H1 (cell line): Measurements from ENCODE around the gene TMEM185B.

Source experiments
- BRCA1 ChIP-seq: IDR thresholded peaks from 2 replicates; pipeline ENCODE4 v1.6.1; 2012; ENCODE audit warnings: low read depth, low read length, improper control_type of control experiment
- EZH2 ChIP-seq: fragments of 200-600 bp; sonication (generic); IDR thresholded peaks from 2 replicates; pipeline ENCODE4 v1.7.1; 2012; ENCODE audit warnings: low read depth, mild to moderate bottlenecking, moderate library complexity, low read length, inconsistent platforms; ENCODE audit not compliant: severe bottlenecking
- HDAC2 ChIP-seq, 2 experiments: fragments of 300-600 bp in 1 of 2; sonication (generic) in 1 of 2; IDR thresholded peaks; 2 replicates each; pipeline ENCODE4 v1.6.1; 2011 to 2012; ENCODE audit warnings: low read depth in 2 of 2, low read length in 2 of 2, mild to moderate bottlenecking in 2 of 2, moderate library complexity in 2 of 2, borderline replicate concordance in 1 of 2, inconsistent platforms in 1 of 2
- JUND ChIP-seq: IDR thresholded peaks from 2 replicates; pipeline ENCODE4 v1.6.1; 2011; ENCODE audit warnings: mild to moderate bottlenecking, improper control_type of control experiment, low read length
- POLR2A ChIP-seq, 2 experiments: IDR thresholded peaks; 1 replicate in 1 of 2; 2 replicates in 1 of 2; pipeline ENCODE4 v1.6.1; 2011; ENCODE audit warnings: low read depth in 2 of 2, low read length in 2 of 2, mild to moderate bottlenecking in 2 of 2; ENCODE audit errors: control extremely low read depth in 1 of 2
- SIN3A ChIP-seq, 2 experiments: IDR thresholded peaks in 1 of 2; conservative IDR thresholded peaks in 1 of 2; 2 replicates each; pipeline ENCODE4 v1.6.1; 2011 to 2012; ENCODE audit warnings: low read length in 2 of 2, improper control_type of control experiment in 1 of 2, low read depth in 1 of 2, mild to moderate bottlenecking in 1 of 2
- TF ChIP-seq, protein P1 (sequence below), 3 experiments: IDR thresholded peaks; 1 replicate in 2 of 3; 2 replicates in 1 of 3; pipeline versions ENCODE4 v1.5.1 to v1.6.1; 2011; ENCODE audit warnings: low read length in 3 of 3, mild to moderate bottlenecking in 3 of 3, inconsistent platforms in 2 of 3, low read depth in 1 of 3, moderate library complexity in 1 of 3; ENCODE audit not compliant: insufficient read depth in 1 of 3; ENCODE audit errors: control extremely low read depth in 1 of 3

DNA sequence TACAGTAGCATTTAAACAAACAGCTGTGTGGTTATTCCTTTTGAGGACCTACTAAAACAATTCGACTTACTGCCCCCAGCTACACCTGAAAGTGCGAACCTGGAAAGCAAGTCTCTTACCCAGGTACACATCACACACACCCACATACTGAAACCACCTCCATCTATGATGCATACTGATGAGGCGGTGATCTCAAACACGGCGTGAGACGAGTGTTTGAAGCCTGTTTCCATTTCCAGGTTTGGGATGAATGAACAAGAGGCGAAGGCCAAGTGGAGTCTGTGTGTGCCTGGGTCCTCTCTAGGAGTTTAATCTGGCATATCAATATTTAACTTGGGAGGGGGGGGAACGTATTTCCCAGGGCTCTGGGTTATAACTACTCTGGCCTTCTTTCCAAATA, 1.6 kb downstream of the TMEM185B start:
- TF ChIP-seq EZH2 (no peak), BRCA1 (no peak), POLR2A (IDR thresholded peaks at IDR 0.05; ENCODE audit: control extremely low read depth in 1 of 2, low read depth in 2 of 2, low read length in 2 of 2) (no peak), JUND (no peak), HDAC2 (IDR thresholded peaks at IDR 0.05; ENCODE audit: borderline replicate concordance in 1 of 2, low read depth in 2 of 2, low read length in 2 of 2) (no peak), SIN3A (conservative IDR thresholded peaks at IDR 0.05 in 1 of 2, IDR thresholded peaks at IDR 0.05 in 1 of 2; ENCODE audit: low read depth in 1 of 2, low read length in 2 of 2) (no peak)
- TF ChIP-seq, protein P1, sequence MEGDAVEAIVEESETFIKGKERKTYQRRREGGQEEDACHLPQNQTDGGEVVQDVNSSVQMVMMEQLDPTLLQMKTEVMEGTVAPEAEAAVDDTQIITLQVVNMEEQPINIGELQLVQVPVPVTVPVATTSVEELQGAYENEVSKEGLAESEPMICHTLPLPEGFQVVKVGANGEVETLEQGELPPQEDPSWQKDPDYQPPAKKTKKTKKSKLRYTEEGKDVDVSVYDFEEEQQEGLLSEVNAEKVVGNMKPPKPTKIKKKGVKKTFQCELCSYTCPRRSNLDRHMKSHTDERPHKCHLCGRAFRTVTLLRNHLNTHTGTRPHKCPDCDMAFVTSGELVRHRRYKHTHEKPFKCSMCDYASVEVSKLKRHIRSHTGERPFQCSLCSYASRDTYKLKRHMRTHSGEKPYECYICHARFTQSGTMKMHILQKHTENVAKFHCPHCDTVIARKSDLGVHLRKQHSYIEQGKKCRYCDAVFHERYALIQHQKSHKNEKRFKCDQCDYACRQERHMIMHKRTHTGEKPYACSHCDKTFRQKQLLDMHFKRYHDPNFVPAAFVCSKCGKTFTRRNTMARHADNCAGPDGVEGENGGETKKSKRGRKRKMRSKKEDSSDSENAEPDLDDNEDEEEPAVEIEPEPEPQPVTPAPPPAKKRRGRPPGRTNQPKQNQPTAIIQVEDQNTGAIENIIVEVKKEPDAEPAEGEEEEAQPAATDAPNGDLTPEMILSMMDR (IDR thresholded peaks at IDR 0.05; ENCODE audit: control extremely low read depth in 1 of 3, insufficient read depth in 1 of 3, low read depth in 1 of 3, low read length in 3 of 3): no peak
